Glomerular visceral epithelial cell (primary cell): ENCODE data around the gene TASOR2.
A peak's percentile ranks its signal among the peaks of the same experiment; 100 is the strongest.

Experiments
- DNase-seq: peaks from one replicate; pipeline ENCODE4 v3.0.0-alpha.2; 2016; ENCODE audit errors: extremely low spot score

Gene TASOR2, protein sequence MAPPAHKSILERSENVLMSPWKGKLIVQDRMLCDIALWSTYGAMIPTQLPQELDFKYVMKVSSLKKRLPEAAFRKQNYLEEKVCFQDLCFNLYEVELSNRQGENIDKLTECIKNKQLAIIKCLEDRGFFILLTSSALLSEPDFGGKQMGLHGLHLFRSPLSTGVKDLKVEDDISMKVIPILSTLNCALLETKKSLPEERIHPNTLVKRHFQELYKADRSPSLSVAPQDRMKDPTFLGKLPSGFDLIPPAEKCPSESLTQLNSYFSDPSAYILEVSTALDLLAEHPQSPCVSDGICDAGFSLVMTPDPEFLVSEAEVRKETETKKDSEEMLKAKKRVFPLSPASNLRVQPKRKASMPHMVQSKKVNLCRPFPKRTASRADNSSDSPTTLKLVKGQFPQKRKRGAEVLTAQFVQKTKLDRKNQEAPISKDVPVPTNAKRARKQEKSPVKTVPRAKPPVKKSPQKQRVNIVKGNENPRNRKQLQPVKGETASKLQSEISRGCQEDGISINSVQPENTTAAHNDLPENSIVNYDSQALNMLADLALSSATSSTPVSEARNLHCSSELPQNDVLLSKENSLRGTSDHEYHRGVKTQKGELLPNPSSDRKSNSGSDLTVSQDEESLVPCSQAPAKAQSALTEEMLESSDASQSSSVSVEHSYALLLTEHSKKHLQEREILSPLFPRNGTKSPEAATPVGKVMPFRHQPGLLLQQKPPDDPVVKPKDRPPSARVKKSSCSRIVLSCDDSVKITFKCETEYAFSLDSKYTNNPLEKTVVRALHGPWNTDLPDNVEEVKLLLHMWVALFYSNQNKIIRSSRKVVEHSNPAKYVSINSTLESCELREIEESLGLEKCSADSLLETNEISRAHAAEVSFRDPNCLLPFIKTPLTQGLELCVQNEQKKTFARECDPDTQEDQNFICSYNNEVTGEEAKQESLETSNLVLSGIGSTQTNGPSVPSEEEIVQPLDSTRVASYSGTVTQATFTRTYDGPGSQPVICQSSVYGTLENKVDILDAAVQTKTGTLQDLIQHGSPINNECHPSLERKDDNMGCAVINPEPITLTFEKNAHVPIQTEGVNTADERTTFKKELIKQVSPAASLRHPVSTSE (N-terminal part only)

GRCh38 chr10:5684318-5684970 lies at the start of gene TASOR2:
Gene TASOR2, plus strand, starts transcription at chr10:5684838. Its CDS starts 35,805 bp downstream, at chr10:5720643.
- DNase-seq: peak; percentile 97

GRCh38 chr10:5634918-5635317 lies 49.7 kb upstream of the TASOR2 start:
- no peak for DNase-seq

DNA sequence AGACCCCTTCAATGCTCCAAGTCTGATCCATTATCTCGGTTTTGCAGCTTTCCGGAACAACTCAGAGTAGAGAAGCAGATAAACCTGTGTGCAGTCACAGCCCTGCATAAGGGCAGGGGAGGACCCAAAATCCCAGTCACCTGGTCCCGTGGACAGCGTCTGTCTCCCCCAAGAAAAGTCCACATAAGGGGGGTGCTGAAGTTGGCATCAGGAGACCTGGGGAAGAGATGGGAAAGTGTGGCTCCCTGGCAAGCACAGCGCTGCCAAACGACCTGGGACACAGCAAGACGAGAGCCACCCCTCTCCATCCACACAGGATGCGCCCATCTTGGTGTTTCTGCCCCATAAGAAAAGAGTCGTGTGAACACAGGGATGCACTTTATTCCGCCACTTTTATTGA lies 46.1 kb upstream of the TASOR2 start:
- DNase-seq: no peak

- no peak for DNase-seq
Measured at GRCh38 chr10:5639066-5639465, 45.6 kb upstream of the TASOR2 start.

DNA sequence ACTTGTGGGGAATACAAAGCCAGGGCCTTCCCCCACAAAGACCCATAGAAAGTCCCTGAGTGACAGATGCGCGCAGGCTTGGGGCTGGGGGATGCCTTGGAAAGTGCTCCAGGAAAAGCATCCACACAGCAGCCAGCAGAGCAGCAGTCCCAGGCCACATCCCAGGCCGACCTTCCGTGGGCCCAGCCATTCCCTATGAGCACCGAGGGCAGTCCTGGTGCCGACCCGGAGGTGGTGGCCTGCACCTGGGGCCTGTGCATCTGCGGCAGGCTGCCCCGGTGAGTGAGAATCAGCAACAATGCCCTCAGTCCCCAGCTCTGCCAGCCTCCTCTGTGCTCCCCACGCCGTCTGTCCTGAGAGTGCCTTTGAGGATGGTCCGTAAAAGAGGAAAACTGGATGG lies 44.6 kb upstream of the TASOR2 start:
- no peak for DNase-seq

DNA sequence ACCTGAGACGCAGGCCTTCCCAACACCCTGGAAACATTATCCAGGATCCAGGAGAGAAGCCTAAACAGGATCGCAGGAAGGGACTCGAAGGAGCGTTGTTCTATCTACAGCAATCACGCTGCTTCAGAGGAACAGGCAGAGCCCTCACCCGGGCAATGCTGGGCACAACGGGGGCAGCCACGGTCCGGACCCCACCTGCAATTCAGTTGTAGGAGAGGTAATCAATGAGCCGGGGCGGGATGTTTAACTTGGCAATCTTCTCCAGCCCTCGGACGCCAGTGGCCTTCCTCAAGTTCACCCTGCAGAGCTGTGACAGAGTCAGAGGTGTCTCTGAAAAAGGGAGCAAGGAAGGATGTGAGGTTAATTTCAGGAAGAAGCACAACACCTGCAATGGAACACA lies 44.1 kb upstream of the TASOR2 start:
- DNase-seq: no peak

- DNase-seq: no peak
Measured at GRCh38 chr10:5641501-5641900, 43.1 kb upstream of the TASOR2 start.

- no peak for DNase-seq
Measured at GRCh38 chr10:5643346-5644067, 41.1 kb upstream of the TASOR2 start.

DNA sequence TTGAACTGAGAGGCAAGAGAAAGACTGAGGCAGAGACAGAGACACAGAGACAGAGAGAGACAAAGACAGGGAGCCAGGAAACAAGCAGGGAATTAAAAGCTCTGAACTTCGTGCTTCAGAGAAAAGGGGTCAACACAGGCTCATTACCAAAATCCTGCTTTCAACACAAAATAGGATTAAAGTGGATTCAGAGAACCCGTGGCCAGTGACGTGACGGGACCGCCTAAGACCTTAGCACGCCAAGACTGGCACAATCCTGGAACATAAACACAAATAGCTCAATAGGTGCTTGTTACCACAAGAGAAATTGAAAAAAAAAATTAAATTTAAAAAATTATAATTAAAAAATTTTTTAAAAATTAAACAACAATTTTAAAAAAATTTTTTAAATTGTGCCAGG lies 39.7 kb upstream of the TASOR2 start:
- no peak for DNase-seq

GRCh38 chr10:5645375-5645774 lies 39.3 kb upstream of the TASOR2 start:
- DNase-seq: no peak

GRCh38 chr10:5645944-5646617 lies 38.6 kb upstream of the TASOR2 start:
- no peak for DNase-seq

DNA sequence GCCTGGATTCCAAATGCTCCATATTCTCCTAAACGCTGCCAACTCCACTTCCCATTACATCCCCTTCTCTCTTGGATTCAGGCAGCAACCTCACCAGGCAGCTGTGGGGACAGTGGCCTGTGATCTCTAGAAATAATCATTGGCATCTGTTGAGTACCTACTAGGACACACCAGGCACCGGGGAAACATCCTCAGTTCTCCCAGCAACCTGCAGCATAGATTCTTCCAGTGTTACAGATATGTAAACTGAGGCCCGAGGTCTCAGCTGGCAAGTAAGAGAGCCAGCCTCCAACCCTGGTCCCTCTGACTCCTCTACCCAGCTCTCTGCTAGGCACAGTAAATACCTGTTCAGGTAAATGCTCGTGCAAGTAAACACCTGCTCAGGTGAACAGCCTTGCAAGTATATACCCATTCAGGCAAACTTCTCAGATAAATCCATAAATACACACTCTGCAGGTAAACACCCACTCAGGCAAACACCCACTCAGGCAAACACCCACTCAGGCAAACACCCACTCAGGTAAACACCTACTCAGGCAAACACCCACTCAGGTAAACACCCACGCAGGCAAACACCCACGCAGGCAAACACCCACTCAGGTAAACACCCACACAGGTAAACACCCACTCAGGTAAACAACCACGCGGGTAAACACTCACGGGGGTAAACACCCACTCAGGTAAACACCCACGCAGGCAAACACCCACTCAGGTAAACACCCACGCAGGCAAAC lies 37.0 kb upstream of the TASOR2 start:
- no peak for DNase-seq

DNA sequence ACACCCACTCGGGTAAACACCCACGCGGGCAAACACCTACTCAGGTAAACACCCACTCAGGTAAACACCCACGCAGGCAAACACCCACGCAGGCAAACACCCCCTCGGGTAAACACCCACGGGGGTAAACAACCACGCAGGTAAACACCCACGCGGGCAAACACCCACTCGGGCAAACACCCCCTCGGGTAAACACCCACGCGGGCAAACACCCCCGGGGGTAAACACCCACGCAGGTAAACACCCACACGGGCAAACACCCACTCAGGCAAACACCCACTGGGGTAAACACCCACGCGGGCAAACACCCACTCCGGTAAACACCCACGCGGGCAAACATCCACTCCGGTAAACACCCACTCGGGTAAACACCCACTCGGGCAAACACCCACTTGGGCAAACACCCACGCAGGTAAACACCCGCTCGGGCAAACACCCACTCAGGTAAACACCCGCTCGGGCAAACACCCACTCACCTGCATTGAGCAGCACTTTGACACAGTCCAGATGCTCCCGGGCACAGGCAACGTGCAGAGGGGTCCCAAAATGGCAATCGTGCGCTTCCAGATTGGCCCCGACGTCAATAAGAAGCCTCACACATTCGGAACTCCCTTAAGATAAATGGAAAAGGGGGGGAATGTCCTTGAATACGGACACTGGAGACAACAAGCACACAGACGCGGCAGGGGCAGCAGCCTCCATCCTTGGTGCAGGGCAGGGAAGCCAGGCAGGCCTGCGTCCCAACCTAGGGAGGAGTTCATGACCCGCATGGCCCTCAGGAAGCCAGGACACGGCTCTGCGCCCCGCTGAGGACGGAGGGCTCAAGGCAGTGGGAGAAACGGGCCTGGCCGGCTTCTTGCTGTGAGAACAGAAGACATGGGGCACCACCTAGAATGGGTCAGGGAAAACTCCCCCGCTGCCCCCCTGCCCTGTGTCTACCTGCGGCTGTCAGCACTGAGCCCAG lies 35.9 kb upstream of the TASOR2 start:
- DNase-seq: no peak

DNA sequence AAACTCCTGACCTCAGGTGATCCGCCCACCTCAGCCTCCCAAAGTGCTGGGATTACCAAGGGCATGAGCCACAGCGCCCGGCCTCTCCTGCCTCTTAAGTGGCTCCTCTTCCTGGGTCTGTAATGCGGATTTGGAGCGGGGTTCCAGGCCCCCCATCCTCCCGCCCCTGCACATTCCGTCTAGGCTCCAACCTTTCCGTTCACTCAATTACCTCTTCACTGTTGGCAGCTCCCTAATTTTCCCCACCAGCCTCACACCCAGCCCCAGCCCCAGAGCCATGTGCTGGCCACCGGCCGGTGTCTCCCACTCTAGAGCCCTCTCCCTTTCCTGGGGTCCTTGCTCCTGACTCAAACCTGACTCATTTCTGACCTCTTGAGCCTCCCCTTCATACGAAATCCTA lies 34.9 kb upstream of the TASOR2 start:
- no peak for DNase-seq

DNA sequence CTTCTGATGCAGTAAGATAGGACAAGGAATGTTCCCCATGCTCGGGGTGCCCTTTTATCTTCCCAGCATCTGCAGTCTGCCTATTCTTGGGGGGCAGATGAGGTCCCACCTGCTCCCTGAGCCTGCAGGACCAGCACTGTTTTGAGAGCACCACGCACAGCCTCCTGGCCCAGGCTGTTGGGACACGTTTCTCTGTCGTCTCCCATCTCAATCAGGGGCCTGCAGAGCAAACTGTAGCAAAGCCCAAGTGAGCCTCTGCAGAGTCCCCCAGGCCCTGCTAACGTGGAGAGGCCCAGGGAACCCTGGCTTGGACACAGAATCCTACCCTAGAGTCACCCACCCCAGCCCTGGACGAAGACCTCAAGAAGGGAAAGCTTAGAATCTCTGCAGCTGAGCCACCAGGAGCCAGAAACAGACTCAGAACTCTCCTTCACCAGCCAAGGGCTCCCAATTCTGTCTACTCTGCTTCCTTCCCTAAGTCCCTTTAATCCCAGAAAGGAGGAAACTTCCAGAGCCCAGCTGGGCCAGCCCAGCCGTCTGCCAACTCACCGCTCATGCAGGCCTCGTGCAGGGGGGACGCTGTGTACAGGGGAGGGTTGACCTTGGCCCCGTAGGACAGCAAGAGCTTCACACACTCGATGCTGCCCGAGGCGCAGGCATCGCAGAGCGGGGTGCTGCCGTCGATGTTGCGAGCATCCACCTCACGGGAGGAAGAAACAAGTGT lies 33.8 kb upstream of the TASOR2 start:
- DNase-seq: no peak

- DNase-seq: no peak
Measured at GRCh38 chr10:5651388-5651764, 33.3 kb upstream of the TASOR2 start.

GRCh38 chr10:5652746-5653145 lies 31.9 kb upstream of the TASOR2 start:
- DNase-seq: no peak

- no peak for DNase-seq
Measured at GRCh38 chr10:5654218-5654755, 30.4 kb upstream of the TASOR2 start.
